Measurements from ENCODE around the gene CDH10.

CDH10 gene

GRCh38 chr5:24616566-24616965 lies 28.2 kb downstream of the CDH10 start:
- TF ChIP-seq CTCF (IDR thresholded peaks at IDR 0.05; ENCODE audit: extremely low read depth, insufficient read depth, missing control alignments): no peak
- DNase-seq (ENCODE audit: low spot score): no peak
- in situ Hi-C loops (cut with MboI; ENCODE audit: low pct_unique_long_range_greater_than_20kb, low sequenced_read_pairs, unreplicated experiment): no loop called here

- DNase-seq (ENCODE audit: low spot score): no peak
- TF ChIP-seq CTCF (IDR thresholded peaks at IDR 0.05; ENCODE audit: extremely low read depth, insufficient read depth, missing control alignments): no peak
- in situ Hi-C loops (cut with MboI; ENCODE audit: low pct_unique_long_range_greater_than_20kb, low sequenced_read_pairs, unreplicated experiment): no loop called here
These were observed 29.6 kb downstream of the CDH10 start for GRCh38 chr5:24615159-24615558.

GRCh38 chr5:24609706-24610105 lies 35.1 kb downstream of the CDH10 start:
- in situ Hi-C loops (cut with MboI; ENCODE audit: low pct_unique_long_range_greater_than_20kb, low sequenced_read_pairs, unreplicated experiment): no loop called here
- DNase-seq (ENCODE audit: low spot score): no peak
- no peak for TF ChIP-seq CTCF (IDR thresholded peaks at IDR 0.05; ENCODE audit: extremely low read depth, insufficient read depth, missing control alignments)

- in situ Hi-C loops (cut with MboI; ENCODE audit: low pct_unique_long_range_greater_than_20kb, low sequenced_read_pairs, unreplicated experiment): no loop called here
- no peak for TF ChIP-seq CTCF (IDR thresholded peaks at IDR 0.05; ENCODE audit: extremely low read depth, insufficient read depth, missing control alignments)
- no peak for DNase-seq (ENCODE audit: low spot score)
These were observed 37.8 kb downstream of the CDH10 start for GRCh38 chr5:24606971-24607370.

- in situ Hi-C loops (cut with MboI; ENCODE audit: low pct_unique_long_range_greater_than_20kb, low sequenced_read_pairs, unreplicated experiment): no loop called here
- no peak for TF ChIP-seq CTCF (IDR thresholded peaks at IDR 0.05; ENCODE audit: extremely low read depth, insufficient read depth, missing control alignments)
- DNase-seq (ENCODE audit: low spot score): no peak
These were observed 42.6 kb downstream of the CDH10 start for GRCh38 chr5:24602188-24602587.

- in situ Hi-C loops (cut with MboI; ENCODE audit: low pct_unique_long_range_greater_than_20kb, low sequenced_read_pairs, unreplicated experiment): no loop called here
- DNase-seq (ENCODE audit: low spot score): no peak
- TF ChIP-seq CTCF (IDR thresholded peaks at IDR 0.05; ENCODE audit: extremely low read depth, insufficient read depth, missing control alignments): no peak
These were observed 45.8 kb downstream of the CDH10 start for GRCh38 chr5:24598956-24599355.

GRCh38 chr5:24595329-24595728 lies 49.4 kb downstream of the CDH10 start:
- no peak for DNase-seq (ENCODE audit: low spot score)
- no peak for TF ChIP-seq CTCF (IDR thresholded peaks at IDR 0.05; ENCODE audit: extremely low read depth, insufficient read depth, missing control alignments)
- in situ Hi-C loops (cut with MboI; ENCODE audit: low pct_unique_long_range_greater_than_20kb, low sequenced_read_pairs, unreplicated experiment): no loop called here
